ENCODE results near the gene DARS2.
"Not testable (repeated sequence)": the region's sequence is repeated elsewhere in the genome, so short reads cannot be mapped to it uniquely, and the experiment has no call there.

The DARS2 gene

GRCh38 chr1:173824315-173825081, at the start of gene DARS2, which contains the start of gene CENPL:
DARS2 (plus strand) TSS chr1:173824673; CDS start chr1:173825230, 557 bp downstream.
CENPL (minus strand) TSS chr1:173824883; CDS start chr1:173811299, 13,584 bp downstream.
- DNase-seq (ENCODE audit: low read depth in 2 of 3, low spot score in 1 of 3): peak; percentile 84 to 90 (median 89)

GRCh38 chr1:173775578-173776226, 48.8 kb upstream of the DARS2 start:
- no peak for DNase-seq (ENCODE audit: low read depth in 2 of 3, low spot score in 1 of 3)

GRCh38 chr1:173779936-173780335, 44.5 kb upstream of the DARS2 start:
- DNase-seq (ENCODE audit: low read depth in 2 of 3, low spot score in 1 of 3): no peak

- DNase-seq (ENCODE audit: low read depth in 2 of 3, low spot score in 1 of 3): no peak
Observed at GRCh38 chr1:173784997-173785396, 39.5 kb upstream of the DARS2 start.

- no peak for DNase-seq (ENCODE audit: low read depth in 2 of 3, low spot score in 1 of 3)
Observed at GRCh38 chr1:173789841-173790240, 34.6 kb upstream of the DARS2 start.

GRCh38 chr1:173798078-173798477, 26.4 kb upstream of the DARS2 start:
- no peak for DNase-seq (ENCODE audit: low read depth in 2 of 3, low spot score in 1 of 3)

- not testable (repeated sequence) for DNase-seq (ENCODE audit: low read depth in 2 of 3, low spot score in 1 of 3)
Observed at GRCh38 chr1:173799995-173800394, 24.5 kb upstream of the DARS2 start.

- no peak for DNase-seq (ENCODE audit: low read depth in 2 of 3, low spot score in 1 of 3)
Observed at GRCh38 chr1:173802961-173803360, 21.5 kb upstream of the DARS2 start.

- DNase-seq (ENCODE audit: low read depth in 2 of 3, low spot score in 1 of 3): not testable (repeated sequence)
Observed at GRCh38 chr1:173813654-173814053, 10.8 kb upstream of the DARS2 start.

GRCh38 chr1:173818459-173818858, 6.0 kb upstream of the DARS2 start:
- DNase-seq (ENCODE audit: low read depth in 2 of 3, low spot score in 1 of 3): no peak

GRCh38 chr1:173821680-173822079, 2.8 kb upstream of the DARS2 start:
- DNase-seq (ENCODE audit: low read depth in 2 of 3, low spot score in 1 of 3): no peak

- peak in 1 of 3 donors; percentile 7 for DNase-seq (ENCODE audit: low read depth in 2 of 3, low spot score in 1 of 3)
Observed at GRCh38 chr1:173823781-173824314, 625 bp upstream of the DARS2 start.

GRCh38 chr1:173827611-173828010, 3.1 kb downstream of the DARS2 start:
- DNase-seq (ENCODE audit: low read depth in 2 of 3, low spot score in 1 of 3): no peak

GRCh38 chr1:173832748-173833147, 8.3 kb downstream of the DARS2 start:
- DNase-seq (ENCODE audit: low read depth in 2 of 3, low spot score in 1 of 3): no peak

GRCh38 chr1:173852105-173852504, 27.6 kb downstream of the DARS2 start:
- no peak for DNase-seq (ENCODE audit: low read depth in 2 of 3, low spot score in 1 of 3)

GRCh38 chr1:173853074-173853473, 28.6 kb downstream of the DARS2 start:
- DNase-seq (ENCODE audit: low read depth in 2 of 3, low spot score in 1 of 3): no peak

GRCh38 chr1:173856014-173856413, 31.5 kb downstream of the DARS2 start:
- DNase-seq (ENCODE audit: low read depth in 2 of 3, low spot score in 1 of 3): no peak

- DNase-seq (ENCODE audit: low read depth in 2 of 3, low spot score in 1 of 3): no peak
Observed at GRCh38 chr1:173856903-173857302, 32.4 kb downstream of the DARS2 start.

- DNase-seq (ENCODE audit: low read depth in 2 of 3, low spot score in 1 of 3): no peak
Observed at GRCh38 chr1:173857363-173857917, 33.0 kb downstream of the DARS2 start.

- not testable (repeated sequence) for DNase-seq (ENCODE audit: low read depth in 2 of 3, low spot score in 1 of 3)
Observed at GRCh38 chr1:173859547-173859946, 35.1 kb downstream of the DARS2 start.

- DNase-seq (ENCODE audit: low read depth in 2 of 3, low spot score in 1 of 3): no peak
Observed at GRCh38 chr1:173860065-173860464, 35.6 kb downstream of the DARS2 start.

- peak in 1 of 3 donors; percentile 39 for DNase-seq (ENCODE audit: low read depth in 2 of 3, low spot score in 1 of 3)
Observed at GRCh38 chr1:173861731-173862145, 37.3 kb downstream of the DARS2 start.
